ENCODE measurements around the gene FIGNL2.

Gene FIGNL2

DNA sequence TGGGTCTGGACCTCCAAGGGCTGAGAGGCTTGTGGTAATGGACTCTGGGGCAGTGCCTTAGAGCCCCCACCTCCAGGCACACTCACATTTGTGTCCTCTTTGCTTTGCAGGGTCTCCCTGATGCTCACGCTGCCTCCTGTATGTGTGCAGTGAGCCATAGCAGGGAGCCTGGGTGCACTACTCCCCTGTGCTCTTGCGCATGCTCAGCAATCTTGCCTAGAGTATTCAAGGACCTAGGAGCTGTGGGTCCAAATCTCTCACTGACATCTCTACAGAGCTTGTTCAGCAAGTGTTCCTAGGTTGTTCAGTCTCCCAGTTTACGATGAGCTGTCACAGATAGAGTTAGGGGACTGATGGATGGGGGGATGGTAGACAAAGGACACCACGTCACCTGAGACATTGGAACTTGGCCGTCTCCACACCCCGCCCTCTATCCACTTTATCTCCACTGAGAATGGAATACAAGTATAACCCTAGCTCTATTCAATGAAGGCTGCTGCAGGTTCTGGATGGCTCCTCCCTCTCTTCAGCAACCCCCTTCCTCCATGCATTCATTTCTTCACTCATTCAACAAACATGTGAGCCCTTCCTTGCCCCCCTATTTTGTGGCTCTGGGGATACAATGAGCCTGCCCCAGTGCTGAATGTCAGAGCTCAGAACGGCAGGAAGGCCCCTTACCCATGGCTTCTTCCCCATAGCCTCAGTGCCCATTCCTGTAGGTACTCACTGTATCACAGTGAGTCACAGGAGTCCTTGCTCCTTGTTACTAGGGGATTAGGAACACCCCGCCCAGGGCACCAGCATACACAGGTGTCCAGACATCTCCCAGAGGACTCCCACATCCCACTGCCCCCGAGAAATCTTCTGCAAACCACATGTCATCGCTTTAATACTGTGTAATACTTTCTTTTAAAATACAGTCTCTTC, 31.2 kb downstream of the FIGNL2 start:
- Histone ChIP-seq H3K27ac (ENCODE audit: insufficient read depth, low read depth, low read length, poor library complexity, severe bottlenecking) (no peak overlapping the region), H3K4me1 (ENCODE audit: control insufficient read depth, insufficient read depth, low read length) (peaks cover 18% of the 10 kb centered on the region), H3K27me3 (ENCODE audit: control insufficient read depth, insufficient read depth, low read length, poor library complexity, severe bottlenecking) (peaks cover 25% of the 10 kb centered on the region), H3K4me3 (ENCODE audit: insufficient read depth, low read depth, low read length) (no peak overlapping the region), H3K9me3 (ENCODE audit: control insufficient read depth, low read length) (no peaks in the 10 kb centered on the region), H3K36me3 (ENCODE audit: control insufficient read depth, insufficient read depth, low read length) (peaks cover 7% of the 10 kb centered on the region)
- WGBS, 2 experiments: 91 to 92% methylated on average over 10 of the region's 10 CpGs

DNA sequence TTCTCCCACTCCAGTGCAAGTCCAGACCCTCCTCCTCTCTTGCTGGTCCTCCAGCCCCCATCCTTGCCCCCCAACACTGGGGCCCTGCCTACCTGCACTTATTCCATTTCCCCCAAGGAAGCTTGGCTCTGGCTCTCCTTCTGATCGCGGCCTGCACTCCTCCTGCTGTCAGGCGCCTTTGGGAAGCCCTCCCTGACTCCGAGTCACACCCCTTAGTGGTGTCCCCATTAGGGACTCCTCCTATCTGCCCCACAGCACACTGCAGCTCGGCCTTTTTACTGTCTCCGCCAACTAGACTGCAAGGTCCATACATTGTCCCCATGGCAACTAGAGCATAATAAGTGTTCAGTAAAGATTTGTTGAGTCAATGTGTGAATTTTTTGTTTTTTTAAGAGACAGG, 32.9 kb downstream of the FIGNL2 start:
- no peak overlapping the region for H3K4me3 ChIP-seq (ENCODE audit: insufficient read depth, low read depth, low read length)
- WGBS, 2 experiments: 57 to 58% methylated on average over 6 of the region's 6 CpGs

DNA sequence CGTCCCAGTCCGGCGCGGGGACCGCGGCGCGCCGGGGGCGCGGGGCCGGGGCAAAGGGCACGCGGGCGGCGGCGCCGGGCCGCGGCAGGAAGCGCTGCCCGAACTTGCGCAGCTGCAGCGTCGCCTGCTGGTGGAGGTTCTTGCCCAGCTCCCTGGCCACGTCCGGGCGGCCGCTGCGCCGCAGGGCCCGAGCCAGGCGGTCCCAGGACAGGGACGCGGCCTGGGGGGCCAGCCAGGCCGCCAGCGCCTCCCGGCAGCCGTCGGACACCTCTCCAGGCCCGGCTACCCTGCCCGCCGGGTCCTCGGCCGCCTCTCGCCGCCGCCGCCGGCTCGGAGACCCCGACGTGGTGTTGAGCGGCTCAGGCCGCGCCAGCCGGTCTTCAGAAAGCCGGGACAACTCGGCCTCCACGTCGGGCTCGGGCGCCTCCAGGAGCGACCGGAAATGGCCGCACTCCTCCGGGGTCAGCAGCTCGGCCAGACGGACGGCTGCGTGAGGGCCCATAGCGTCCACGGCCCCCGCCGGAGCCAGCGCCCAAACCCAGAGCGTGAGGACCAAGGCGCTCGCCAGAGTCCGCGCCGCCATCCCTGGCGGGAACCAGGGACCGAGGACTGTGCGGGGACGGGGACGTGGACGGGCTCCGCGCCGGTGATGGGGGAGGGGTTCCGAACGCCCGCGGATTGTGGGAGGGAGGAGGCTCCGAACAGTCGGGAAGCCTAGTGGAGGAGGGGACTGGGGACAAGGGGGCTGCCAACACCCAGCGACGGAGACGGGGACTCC, 34.0 kb downstream of the FIGNL2 start:
- peaks cover 2% of the 10 kb centered on the region for H3K36me3 ChIP-seq (ENCODE audit: control insufficient read depth, insufficient read depth, low read length)
- peaks cover 25% of the 10 kb centered on the region for H3K27me3 ChIP-seq (ENCODE audit: control insufficient read depth, insufficient read depth, low read length, poor library complexity, severe bottlenecking)
- H3K4me1 ChIP-seq (ENCODE audit: control insufficient read depth, insufficient read depth, low read length): peaks cover 10% of the 10 kb centered on the region
- no peak overlapping the region for H3K27ac ChIP-seq (ENCODE audit: insufficient read depth, low read depth, low read length, poor library complexity, severe bottlenecking)
- H3K4me3 ChIP-seq (ENCODE audit: insufficient read depth, low read depth, low read length): peak overlapping the region; percentile 48
- WGBS, 2 experiments: 4 to 5% methylated on average over 100 of the region's 100 CpGs
- no peaks in the 10 kb centered on the region for H3K9me3 ChIP-seq (ENCODE audit: control insufficient read depth, low read length)

More for the DNA sequence above, 32.9 kb downstream of the FIGNL2 start:
- H3K9me3 ChIP-seq (ENCODE audit: control insufficient read depth, low read length): no peaks in the 10 kb centered on the region
- H3K27me3 ChIP-seq (ENCODE audit: control insufficient read depth, insufficient read depth, low read length, poor library complexity, severe bottlenecking): peaks cover 25% of the 10 kb centered on the region
- H3K36me3 ChIP-seq (ENCODE audit: control insufficient read depth, insufficient read depth, low read length): peaks cover 2% of the 10 kb centered on the region
- H3K4me1 ChIP-seq (ENCODE audit: control insufficient read depth, insufficient read depth, low read length): peaks cover 18% of the 10 kb centered on the region
- no peak overlapping the region for H3K27ac ChIP-seq (ENCODE audit: insufficient read depth, low read depth, low read length, poor library complexity, severe bottlenecking)

DNA sequence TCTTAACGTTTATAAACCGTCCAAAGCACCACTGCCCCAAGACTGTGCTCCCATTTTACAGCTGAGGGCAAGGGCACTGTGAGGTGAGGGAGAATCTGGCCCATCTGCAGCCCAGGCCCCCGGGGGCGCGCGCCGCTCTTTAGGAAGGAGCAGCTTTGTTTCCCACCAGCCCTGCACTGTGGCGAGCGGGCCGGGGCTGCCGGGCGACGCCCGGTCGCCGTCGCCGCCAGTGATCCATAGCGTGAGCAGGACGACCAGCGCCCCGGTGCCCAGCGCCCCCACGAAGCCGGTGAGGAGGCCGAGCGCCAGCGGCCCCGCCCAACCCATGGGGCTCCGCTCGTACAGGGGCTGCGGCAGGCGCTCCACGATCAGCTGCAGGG, 34.6 kb downstream of the FIGNL2 start:
- WGBS, 2 experiments: 3 to 5% methylated on average over 34 of the region's 34 CpGs
- Histone ChIP-seq H3K9me3 (ENCODE audit: control insufficient read depth, low read length) (no peaks in the 10 kb centered on the region), H3K4me3 (ENCODE audit: insufficient read depth, low read depth, low read length) (peak overlapping the region; percentile 48), H3K4me1 (ENCODE audit: control insufficient read depth, insufficient read depth, low read length) (peaks cover 10% of the 10 kb centered on the region), H3K36me3 (ENCODE audit: control insufficient read depth, insufficient read depth, low read length) (peaks cover 2% of the 10 kb centered on the region), H3K27me3 (ENCODE audit: control insufficient read depth, insufficient read depth, low read length, poor library complexity, severe bottlenecking) (peaks cover 25% of the 10 kb centered on the region), H3K27ac (ENCODE audit: insufficient read depth, low read depth, low read length, poor library complexity, severe bottlenecking) (no peak overlapping the region)

DNA sequence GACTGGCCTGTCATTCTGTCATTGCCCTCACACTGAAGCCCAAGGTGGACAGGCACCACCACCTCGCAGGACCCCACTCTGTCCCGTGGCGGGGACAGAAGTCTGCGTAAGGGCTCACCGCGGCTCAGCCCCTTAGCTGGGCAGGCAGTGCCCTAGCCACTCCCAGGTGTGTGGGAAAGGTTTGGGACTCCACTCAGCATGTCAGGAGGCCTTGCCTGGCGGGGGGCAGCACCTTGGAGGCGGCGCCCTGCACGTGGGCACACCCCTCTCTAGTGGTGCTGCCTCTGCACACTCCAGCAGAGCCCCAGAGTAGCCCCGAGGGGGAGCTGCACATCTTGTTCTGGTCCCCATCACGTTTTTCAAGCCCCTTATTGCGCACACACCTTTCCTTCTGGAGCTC, 35.6 kb downstream of the FIGNL2 start:
- Histone ChIP-seq H3K36me3 (ENCODE audit: control insufficient read depth, insufficient read depth, low read length) (peaks cover 2% of the 10 kb centered on the region), H3K27me3 (ENCODE audit: control insufficient read depth, insufficient read depth, low read length, poor library complexity, severe bottlenecking) (peaks cover 25% of the 10 kb centered on the region), H3K4me1 (ENCODE audit: control insufficient read depth, insufficient read depth, low read length) (peaks cover 10% of the 10 kb centered on the region), H3K27ac (ENCODE audit: insufficient read depth, low read depth, low read length, poor library complexity, severe bottlenecking) (no peak overlapping the region), H3K4me3 (ENCODE audit: insufficient read depth, low read depth, low read length) (no peak overlapping the region), H3K9me3 (ENCODE audit: control insufficient read depth, low read length) (no peaks in the 10 kb centered on the region)
- whole genome bisulfite sequencing, 2 experiments: 89% methylated on average over 13 of the region's 13 CpGs

DNA sequence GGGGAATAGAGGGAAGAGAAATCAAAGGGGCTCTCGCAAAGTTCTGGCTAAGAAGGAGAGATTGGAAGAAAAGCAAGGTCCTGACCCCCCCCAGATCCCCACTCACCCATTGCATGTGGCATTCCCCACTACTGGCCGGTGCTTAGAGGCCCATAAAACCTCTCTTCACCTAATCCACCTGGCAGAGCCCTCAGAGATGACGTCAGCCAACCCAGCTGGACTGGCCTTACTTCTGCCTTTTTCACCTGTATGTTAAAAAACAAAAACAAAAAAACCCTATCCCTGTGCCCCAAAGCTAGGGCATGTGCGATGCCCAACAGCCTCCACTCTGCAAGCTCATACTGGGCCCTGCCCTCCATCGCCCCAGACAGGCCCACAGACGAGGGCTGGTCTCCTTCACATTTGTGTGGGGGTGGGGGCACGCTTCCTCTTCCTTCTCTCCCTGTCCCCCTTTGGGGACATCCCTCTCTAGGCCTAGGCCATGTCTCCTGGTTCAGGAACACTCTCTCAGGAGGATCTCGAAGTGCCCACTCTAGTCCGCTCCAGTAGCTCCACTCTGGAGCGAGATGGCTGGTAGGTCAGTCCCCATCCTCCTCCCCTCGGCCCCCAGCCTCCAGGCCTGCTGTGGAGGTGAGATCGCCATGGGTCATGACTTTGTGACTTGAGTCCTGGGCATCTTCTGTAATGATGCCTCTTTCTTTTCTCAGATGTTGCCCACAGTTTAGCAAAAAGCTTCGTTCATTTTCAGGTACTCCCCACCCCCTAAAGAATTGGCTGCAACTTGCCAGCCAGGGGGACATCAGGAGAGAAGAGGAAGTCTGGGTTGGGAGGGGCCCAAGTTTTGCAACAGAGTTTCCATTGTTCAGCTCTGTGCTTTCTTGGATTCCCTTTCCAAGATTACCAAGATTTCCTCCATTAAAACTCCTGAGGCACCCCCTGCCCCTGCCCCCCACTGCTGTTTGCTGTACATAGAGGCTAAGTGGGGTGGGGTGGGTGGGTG, 37.0 kb downstream of the FIGNL2 start:
- WGBS, 2 experiments: 88 to 89% methylated on average over 13 of the region's 13 CpGs
- no peak overlapping the region for H3K27ac ChIP-seq (ENCODE audit: insufficient read depth, low read depth, low read length, poor library complexity, severe bottlenecking)
- H3K36me3 ChIP-seq (ENCODE audit: control insufficient read depth, insufficient read depth, low read length): no peaks in the 10 kb centered on the region
- peaks cover 10% of the 10 kb centered on the region for H3K4me1 ChIP-seq (ENCODE audit: control insufficient read depth, insufficient read depth, low read length)
- H3K27me3 ChIP-seq (ENCODE audit: control insufficient read depth, insufficient read depth, low read length, poor library complexity, severe bottlenecking): peaks cover 25% of the 10 kb centered on the region
- no peak overlapping the region for H3K4me3 ChIP-seq (ENCODE audit: insufficient read depth, low read depth, low read length)
- no peaks in the 10 kb centered on the region for H3K9me3 ChIP-seq (ENCODE audit: control insufficient read depth, low read length)

DNA sequence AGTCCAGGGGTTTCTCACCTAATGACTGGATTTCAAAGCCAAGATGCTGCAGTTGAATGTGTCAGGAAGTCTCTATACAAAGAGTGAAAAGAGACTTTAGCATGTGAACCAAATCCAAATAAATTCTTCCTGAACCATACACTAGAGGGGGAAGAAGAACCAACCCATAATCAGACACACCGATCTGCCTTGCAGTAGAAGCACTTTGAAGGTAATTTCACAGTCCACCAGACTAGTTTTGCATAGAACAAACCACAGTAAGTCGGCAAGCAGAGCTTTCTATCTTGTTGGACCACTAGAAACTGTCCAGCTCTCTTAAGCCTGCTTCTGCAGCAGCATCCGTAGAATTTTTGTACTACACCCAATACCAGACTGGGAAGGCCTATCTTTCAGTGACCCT, 39.3 kb downstream of the FIGNL2 start:
- Histone ChIP-seq H3K9me3 (ENCODE audit: control insufficient read depth, low read length) (no peaks in the 10 kb centered on the region), H3K4me3 (ENCODE audit: insufficient read depth, low read depth, low read length) (no peak overlapping the region), H3K27ac (ENCODE audit: insufficient read depth, low read depth, low read length, poor library complexity, severe bottlenecking) (no peak overlapping the region), H3K27me3 (ENCODE audit: control insufficient read depth, insufficient read depth, low read length, poor library complexity, severe bottlenecking) (peaks cover 11% of the 10 kb centered on the region), H3K36me3 (ENCODE audit: control insufficient read depth, insufficient read depth, low read length) (no peaks in the 10 kb centered on the region), H3K4me1 (ENCODE audit: control insufficient read depth, insufficient read depth, low read length) (no peaks in the 10 kb centered on the region)
- 91 to 94% methylated on average over 3 of the region's 3 CpGs for WGBS, 2 experiments

DNA sequence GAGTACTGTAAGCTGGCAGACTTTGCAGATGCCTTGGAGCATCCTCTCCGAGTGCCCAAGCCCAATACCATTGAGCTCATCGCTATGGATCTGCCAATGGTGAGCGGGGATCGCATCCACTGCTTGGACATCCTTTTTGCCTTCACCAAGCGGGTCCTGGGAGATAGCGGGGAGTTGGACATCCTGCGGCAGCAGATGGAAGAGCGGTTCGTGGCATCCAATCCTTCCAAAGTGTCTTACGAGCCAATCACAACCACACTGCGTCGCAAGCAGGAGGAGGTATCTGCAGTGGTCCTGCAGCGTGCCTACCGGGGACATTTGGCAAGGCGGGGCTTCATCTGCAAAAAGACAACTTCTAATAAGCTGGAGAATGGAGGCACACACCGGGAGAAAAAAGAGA, 41.6 kb downstream of the FIGNL2 start:
- Histone ChIP-seq H3K9me3 (ENCODE audit: control insufficient read depth, low read length) (no peaks in the 10 kb centered on the region), H3K36me3 (ENCODE audit: control insufficient read depth, insufficient read depth, low read length) (no peaks in the 10 kb centered on the region), H3K27ac (ENCODE audit: insufficient read depth, low read depth, low read length, poor library complexity, severe bottlenecking) (no peak overlapping the region), H3K4me3 (ENCODE audit: insufficient read depth, low read depth, low read length) (no peak overlapping the region), H3K4me1 (ENCODE audit: control insufficient read depth, insufficient read depth, low read length) (no peaks in the 10 kb centered on the region), H3K27me3 (ENCODE audit: control insufficient read depth, insufficient read depth, low read length, poor library complexity, severe bottlenecking) (no peaks in the 10 kb centered on the region)
- 96% methylated on average over 16 of the region's 16 CpGs for WGBS, 2 experiments

DNA sequence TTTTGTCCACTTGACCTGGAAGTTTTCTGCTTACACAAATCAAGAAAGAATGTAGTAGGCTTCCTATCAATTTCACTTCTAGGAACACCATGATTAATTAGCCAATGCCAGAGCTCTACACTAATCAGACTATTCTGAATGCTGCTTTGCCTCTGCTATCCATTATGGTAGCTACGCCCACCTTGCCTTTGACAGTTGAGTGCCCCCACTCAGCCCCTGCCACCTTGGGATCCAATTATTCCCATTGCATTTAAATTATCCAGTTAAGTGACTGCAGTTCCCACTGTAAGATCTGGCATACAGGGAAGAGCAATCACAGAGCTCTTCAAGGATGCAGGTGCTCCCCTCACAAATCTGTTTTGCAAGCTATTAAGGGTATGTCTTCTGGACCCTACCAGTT, 47.5 kb downstream of the FIGNL2 start:
- WGBS, 2 experiments: 90 to 100% methylated on average over 1 of the region's 1 CpG
- no peak overlapping the region for H3K4me3 ChIP-seq (ENCODE audit: insufficient read depth, low read depth, low read length)
- no peaks in the 10 kb centered on the region for H3K27me3 ChIP-seq (ENCODE audit: control insufficient read depth, insufficient read depth, low read length, poor library complexity, severe bottlenecking)
- no peak overlapping the region for H3K27ac ChIP-seq (ENCODE audit: insufficient read depth, low read depth, low read length, poor library complexity, severe bottlenecking)
- H3K36me3 ChIP-seq (ENCODE audit: control insufficient read depth, insufficient read depth, low read length): no peaks in the 10 kb centered on the region
- H3K4me1 ChIP-seq (ENCODE audit: control insufficient read depth, insufficient read depth, low read length): no peaks in the 10 kb centered on the region
- no peaks in the 10 kb centered on the region for H3K9me3 ChIP-seq (ENCODE audit: control insufficient read depth, low read length)

Data from ectodermal cell (in vitro differentiated cells).